HG03354 (cell line): ENCODE results near the gene DNAJC10.
"Not testable (repeated sequence)": the region's sequence is repeated elsewhere in the genome, so short reads cannot be mapped to it uniquely, and the experiment has no call there.

Experiments used
- ATAC-seq: cut with Tn5 transposase; IDR thresholded peaks from one replicate; pipeline ENCODE4 v1.9.1; 2021; ENCODE audit warnings: mild to moderate bottlenecking; ENCODE audit not compliant: unreplicated experiment, poor library complexity, severe bottlenecking

The DNAJC10 gene

DNA sequence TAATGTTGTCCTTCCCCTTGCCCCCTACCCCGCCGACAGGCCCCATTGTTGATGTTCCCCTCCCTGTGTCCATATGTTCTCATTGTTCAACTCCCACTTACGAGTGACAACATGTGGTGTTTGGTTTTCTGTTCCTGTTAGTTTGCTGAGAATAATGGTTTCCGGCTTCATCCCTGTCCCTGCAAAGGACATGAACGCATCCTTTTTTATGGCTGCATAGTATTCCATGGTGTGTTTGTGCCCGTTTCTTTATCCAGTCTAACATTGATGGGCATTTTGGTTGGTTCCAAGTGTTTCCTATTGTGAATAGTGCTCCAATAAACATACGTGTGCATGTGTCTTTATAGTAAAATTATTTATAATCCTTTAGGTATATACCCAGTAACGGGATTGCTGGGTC, 65.0 kb downstream of the DNAJC10 start:
- ATAC-seq = not testable (repeated sequence)

DNA sequence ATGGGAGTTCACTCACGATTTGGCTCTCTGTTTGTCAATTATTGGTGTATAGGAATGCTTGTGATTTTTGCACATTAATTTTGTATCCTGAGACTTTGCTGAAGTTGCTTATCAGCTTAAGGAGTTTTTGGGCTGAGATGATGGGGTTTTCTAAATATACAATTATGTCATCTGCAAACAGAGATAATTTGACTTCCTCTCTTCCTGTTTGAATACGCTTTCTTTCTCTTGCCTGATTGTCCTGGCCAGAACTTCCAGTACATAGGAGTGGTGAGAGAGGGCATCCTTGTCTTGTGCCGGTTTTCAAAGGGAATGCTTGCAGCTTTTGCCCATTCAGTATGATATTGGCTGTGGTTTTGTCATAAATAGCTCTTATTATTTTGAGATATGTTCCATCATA, 66.6 kb downstream of the DNAJC10 start:
- not testable (repeated sequence) for ATAC-seq

DNA sequence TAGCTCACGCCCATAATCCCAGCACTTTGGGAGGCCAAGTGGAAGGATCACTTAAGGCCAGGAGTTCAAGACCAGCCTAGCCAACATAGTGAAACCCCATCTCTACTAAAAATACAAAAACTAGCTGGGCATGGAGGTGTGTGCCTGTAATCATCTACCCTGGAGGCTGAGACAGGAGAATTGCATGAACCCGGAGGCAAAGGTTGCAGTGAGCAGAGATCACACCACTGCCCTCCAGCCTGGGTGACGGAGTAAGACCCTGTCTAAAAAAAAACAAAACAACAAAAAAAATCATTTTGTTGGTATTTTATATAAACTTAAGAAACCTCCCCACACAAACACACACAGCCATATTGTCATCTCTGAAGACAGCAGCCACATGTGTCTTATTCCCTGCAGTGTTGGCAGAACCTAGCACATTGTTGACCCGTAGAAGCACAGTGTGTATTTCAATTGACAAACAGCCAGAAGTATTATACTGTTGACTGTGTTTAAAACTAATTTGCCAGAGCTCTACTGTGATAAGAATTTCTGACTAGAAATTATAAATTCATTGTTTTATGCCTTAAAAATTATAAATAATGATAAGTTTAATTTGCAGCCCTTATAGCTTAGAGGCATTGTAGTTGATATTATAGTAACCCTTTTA, 68.1 kb downstream of the DNAJC10 start:
- ATAC-seq = no peak

DNA sequence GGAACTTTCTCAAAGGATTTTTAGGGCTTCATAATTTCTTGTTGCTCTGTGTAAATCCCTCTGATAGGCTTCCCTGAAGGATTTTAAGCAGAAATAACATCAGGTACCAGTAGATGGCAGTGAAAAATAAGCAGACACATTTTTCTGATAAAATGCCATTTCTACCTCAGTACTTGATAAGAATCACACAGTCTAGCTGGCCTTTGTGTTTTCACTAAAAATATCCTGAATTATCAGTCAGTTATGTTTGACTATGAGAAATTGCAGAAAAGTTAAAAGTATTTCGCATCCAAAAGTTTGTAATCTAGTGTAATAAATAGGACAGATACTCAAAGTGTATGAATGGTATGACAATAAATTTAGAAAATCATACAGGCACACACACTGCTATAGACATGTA, 68.7 kb downstream of the DNAJC10 start:
- no peak for ATAC-seq

DNA sequence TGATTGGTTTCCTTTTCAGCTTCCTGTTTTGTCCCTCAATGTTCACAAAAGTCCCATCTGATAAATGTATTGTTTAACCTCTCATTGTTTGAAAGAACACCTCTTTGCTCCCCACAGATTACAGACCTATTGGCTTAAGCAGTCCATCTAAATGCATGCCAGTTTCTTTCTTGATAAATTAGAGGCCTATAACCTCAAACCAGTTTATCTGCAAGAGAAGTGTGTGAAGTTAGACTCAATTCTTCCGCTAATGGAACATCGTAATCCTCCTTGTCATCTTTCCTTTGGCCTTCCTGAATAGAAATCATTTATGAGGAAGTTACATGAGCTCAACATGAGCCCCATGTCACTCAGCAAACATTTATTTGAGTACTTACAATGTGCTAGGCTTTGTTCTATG, 76.4 kb downstream of the DNAJC10 start:
- no peak for ATAC-seq

DNA sequence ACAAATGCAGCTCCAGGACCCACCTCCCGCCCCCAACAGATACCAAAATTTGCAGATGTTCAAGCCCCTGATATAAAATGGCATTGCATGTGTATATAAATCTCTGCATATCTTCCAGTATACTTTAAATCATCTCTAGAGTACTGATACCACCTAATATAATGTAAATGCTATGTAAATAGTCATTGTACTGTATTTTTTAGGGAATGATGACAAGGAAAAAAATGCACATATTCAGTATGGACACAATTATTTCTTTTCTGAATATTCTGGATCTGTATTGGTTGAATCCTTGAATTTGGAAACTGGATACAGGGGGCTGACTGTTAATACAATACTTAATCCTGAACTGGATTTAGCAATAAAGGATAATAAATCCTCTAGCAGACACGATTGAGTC, 82.7 kb downstream of the DNAJC10 start:
- ATAC-seq = no peak

DNA sequence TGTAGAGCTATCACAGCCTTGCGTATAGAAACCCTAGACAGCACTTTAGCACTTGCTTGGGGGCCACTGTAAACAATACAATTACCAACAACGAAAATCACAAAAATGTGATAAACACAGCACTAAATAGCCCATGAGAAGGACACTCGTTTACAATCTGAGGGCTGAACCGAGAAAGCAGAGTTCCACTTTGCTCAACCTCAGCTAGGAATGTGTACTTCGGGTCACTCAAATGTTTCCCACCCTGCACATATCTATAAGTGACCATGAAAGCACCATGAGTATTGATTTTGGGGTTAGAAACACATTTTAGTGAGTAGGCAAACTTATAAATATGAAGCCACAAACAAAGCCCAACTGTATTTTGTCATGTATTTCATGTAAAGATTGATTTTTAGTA, 88.1 kb downstream of the DNAJC10 start:
- no peak for ATAC-seq

DNA sequence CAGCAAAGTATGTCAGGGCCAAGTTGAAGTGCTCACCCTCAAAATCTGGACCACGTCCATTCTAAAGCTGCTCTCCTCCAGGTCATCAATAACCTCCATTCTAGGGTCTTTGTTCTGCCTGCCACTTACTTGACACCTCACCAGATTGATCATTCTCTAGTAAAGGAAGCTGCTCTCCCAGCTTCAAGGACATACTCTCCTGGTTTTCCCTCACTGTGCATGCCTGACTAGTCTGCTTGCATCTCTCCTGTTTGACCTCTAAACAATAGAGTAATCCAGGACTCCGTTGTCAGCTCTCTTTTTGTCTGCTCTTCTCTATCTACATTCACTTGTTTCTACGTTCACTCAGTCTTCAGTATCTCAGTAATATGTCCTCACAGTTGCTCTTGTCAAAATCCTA, 91.3 kb downstream of the DNAJC10 start:
- no peak for ATAC-seq

DNA sequence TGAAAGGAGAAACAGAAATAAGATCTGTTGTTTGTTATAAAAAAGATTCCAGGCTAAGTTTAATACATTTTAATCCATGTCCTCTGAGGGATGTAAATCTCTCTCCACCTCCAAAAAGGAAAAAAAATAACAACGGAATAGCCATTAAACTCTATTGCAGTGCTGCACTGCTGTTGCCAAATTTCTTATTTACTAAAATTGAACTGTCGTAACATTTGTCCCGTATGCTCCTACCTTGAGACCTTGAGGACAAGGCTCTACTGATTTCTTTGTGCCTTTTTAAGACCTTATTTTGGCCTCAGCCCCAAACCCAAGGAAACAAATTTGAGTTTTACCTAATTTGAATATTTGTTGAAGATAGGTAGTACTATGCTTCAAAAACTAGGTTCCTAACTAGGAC, 94.0 kb downstream of the DNAJC10 start:
- no peak for ATAC-seq

DNA sequence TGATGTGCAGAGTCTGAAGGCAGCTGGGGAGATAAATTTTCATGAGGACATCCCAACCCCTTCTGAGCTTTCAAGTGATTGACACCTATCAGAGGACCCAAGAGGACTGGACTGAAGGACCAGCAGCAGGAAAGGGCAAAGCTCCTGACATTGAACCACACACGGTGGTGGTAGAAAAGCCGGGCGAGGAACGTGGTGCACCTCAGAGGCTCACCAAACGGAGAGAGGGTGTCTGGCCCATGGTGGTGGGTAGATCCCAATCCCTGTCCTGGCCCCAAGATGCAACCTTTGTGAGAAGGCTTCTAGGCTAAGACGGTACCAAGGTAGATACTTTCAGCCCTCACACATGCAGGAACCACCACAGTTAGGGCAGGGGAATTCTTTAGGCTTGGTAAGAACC, 98.3 kb downstream of the DNAJC10 start:
- no peak for ATAC-seq

DNA sequence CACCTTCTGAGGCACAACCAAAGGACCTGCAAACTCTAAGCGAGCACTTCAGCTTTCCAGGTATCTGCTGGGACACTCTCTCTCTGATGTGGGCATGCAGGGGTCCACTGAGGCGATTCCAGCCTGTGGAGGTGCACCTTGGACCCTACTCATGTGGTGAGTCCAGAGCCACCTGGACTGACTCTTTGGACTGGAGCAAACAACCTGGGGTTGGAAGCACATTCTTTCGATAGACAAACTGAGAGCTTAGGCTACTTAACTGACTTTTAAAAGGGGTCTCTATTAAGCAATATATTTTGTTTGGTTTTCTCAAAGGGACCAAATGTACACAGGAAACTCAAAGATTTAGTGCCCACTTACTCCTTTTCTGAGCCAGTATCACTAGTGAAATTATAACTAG, 98.7 kb downstream of the DNAJC10 start:
- no peak for ATAC-seq

DNA sequence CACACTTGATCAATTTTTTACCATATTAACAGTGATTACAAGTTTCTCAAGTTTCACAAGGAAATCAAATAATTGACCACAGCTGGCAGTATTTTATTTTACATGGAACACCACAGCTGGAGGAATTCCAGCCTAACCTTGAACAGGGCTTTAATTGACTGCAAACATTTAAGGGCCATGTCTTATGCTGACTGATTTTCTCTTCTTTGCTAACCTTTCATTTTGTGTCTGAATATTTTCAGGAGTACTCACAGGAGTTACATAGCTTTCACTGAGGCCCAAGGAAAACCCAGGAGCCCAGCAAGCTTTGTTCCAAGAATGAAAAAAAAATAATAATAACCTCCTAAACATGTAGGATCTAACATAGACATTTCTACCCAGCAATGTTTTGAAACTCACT, 100.8 kb downstream of the DNAJC10 start:
- no peak for ATAC-seq

DNA sequence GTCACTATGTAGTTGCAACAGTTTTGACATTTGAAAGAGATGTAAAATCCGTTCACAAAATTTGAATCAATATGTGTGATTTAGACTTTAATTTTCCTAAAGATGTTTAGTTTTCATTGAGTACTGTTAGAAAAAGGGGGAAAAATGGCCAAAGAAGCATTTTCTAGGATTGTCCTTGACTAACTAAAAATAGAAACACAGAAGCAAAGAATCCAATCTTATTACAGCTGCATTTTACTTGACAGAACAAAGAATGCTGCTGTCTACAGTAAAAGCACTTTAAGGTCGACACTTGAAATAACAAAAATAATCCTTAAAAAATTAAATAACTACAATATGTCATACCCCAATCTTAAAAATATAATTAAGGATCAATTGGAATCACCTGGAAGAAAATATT, 101.5 kb downstream of the DNAJC10 start:
- no peak for ATAC-seq

DNA sequence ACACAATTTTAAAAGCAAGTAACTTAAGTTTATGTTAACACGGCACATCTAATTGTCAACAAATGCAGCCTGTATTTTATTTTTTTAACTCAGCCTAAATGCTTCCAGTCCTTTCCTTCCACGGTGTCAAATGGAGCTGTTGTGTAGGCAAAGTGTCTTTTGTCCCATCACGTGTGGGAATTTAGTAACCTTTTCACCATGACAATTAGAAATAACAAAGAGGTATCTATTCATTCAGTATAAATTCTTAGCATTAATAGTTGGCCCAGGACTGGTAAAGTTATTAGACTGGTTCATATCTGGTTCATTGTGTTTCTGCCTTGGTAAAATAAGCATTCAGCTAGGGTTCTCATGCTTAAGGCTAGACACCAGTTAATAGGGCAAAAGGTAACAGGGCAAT, 102.4 kb downstream of the DNAJC10 start:
- no peak for ATAC-seq

DNA sequence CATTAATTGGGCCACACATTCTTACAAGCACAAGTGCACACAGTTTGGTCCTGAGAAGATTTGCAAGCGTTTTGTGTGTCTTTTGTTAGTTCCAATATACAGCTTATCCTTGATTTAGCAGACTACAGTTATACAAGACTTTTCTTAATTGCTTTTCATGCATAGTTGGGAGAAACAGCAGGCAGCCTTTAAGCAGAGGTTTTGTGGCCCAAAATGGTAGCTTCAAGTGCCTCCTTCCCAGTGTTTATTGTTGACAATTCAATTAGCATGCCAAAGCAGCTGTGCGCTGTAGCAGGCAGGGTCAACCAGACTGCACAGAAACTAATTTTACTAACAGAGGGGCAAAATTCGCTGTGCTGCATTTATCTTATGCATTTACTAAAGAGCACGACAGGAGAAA, 102.9 kb downstream of the DNAJC10 start:
- no peak for ATAC-seq

DNA sequence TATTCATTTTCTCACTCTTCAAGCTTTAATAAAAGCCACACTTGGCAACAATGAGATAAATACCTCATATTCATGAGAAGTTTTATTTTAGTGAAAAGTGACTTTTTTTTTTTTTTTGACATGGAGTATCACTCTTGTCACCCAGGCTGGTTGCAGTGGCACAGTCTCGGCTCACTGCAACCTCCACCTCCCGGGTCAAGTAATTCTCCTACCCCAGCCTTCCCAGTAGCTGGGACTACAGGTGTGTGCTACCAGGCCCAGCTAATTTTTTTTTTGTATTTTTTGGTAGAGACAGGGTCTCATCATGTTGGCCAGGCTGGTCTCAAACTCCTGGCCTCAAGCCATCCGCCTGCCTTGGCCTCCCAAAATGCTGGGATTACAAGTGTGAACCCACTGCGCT, 103.4 kb downstream of the DNAJC10 start:
- ATAC-seq = no peak

DNA sequence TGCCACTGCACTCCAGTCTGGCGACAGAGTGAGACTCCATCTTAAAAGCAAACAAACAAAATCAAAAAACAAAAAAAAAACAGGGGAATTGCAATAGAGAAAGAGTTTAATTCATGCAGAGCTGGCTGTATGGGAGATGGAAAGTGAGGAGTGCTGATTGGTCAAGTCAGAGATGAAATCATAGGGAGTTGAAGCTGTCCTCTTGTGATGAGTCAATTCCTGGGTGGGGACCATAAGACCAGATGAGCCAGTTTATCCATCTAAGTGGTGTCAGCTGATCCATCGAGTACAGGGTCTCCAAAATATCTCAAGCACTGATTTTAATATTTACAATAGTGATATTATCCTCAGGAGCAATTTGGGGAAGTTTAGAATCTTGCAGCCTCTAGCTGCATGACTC, 105.1 kb downstream of the DNAJC10 start:
- ATAC-seq = no peak

DNA sequence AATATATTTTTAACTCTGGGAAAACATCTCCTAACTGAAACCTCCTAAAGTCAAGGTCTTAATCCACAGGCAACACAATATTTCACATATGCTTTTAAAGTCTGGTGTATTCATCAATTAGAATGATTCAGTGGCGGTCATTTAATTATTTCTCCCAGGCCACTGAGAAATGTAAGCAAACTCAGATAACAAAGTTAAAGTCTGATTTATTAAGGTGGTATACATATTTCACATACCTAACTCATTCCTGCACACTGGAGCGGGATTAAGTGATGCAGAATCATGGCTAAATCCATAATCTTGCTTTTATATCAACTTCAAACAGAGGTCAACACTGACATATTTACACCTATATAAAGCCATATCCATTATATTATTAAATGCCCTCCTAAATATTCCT, 106.7 kb downstream of the DNAJC10 start:
- no peak for ATAC-seq

DNA sequence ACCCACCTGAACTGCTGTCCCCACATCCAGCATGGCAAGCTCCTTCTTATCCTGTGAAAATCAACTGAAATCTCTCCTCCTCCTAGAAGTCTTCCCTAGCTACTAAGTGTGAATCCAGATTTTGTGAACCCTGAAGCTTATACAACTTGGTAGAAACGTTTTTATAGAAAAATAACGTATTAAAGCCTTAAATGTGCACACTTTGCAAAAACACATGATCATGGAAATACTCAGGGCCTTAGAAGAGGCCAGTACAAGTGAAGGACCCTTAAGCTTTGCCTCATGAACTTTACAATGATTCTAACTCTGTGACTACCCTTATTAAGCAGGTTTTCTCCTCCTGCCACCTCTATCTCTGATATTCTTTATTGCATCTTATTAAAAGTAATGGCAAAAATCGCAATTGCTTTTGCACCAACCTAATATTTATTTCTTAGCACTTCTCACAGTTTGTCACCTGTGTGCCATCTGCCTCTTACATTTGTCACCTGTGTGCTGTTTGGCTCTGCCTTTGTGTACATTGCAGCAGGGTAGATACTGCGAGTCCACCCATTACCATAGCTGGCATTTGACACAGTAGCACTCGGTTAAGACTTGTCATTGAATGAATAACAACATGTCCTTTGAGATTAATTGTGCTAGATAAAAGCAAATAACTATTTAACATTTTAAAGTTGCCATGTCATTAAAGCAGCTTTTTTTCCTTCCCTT, 108.2 kb downstream of the DNAJC10 start:
- no peak for ATAC-seq

DNA sequence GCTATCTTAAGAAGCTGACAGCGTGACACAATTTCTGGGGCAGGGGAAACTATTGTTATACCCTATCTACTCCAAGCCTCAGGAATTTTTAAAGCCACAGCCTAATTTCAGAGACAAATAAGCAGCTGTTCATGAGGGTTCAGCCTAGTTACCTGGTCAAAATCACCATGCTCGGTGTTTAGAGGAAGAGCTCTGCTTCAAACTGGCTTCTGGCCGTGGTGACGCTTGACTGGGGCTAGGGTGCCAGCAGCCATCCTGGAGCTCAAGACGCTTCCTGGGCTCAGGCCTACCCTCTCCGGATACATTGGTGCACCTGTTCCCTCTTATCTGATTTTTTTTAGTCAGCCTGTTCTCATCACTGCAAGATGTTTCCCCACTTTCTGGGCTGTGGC, 108.7 kb downstream of the DNAJC10 start:
- ATAC-seq = no peak

DNA sequence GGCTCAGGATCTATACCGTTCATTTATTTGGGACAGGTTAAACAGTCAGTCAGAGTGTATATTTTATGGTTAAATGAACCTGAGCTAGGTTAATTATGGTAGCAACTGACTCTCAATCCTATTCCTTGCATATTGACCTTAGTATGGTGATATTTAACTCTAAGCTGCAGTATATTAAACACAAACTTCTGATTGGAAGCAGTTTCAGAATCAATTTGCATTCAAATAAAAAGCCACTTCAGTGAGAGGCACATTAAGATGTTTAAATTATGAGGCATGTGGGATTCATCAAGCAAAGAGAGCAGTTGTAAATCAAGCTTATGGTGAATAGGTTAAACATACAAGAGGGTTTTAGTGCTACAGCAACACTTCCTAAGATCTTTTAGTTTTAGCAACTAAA, 110.0 kb downstream of the DNAJC10 start:
- no peak for ATAC-seq

DNA sequence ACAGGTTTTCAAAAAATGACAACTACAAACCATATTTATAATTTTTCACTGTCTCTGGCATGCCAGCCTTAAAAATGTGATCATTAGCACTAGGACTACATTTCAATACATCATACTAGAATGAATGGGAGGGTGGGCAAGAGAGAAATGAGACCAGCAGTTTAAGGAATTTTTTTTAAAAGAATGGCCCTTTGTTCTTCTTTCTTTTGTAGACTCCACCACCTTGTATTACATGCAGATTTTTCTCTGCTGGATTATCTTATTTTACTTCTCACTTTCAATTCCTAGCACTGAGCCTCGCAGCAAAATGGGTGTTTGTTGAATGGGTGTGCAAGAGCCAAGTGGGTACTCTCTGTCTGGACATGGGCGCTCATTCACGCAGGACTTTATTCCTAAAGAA, 110.4 kb downstream of the DNAJC10 start:
- no peak for ATAC-seq
